ACC112 (cell line): ENCODE results near the gene USH1G.
"Not testable (repeated sequence)": the region's sequence is repeated elsewhere in the genome, so short reads cannot be mapped to it uniquely, and the experiment has no call there.

Experiments used
- H2AFZ ChIP-seq: fragments of 200-600 bp; sonication (generic); one replicate; pipeline ENCODE4 v1.6.0; 2017; ENCODE audit warnings: antibody characterized with exemption, low read length; ENCODE audit not compliant: unreplicated experiment
- H3K27ac ChIP-seq: fragments of 200-600 bp; sonication (generic); 2 replicates; pipeline ENCODE4 v1.5.1; 2014; ENCODE audit warnings: low read depth, mild to moderate bottlenecking, antibody characterized with exemption, low read length, moderate library complexity
- H3K27me3 ChIP-seq: fragments of 200-600 bp; sonication (generic); 2 replicates; pipeline ENCODE4 v1.6.1; 2014; ENCODE audit warnings: mild to moderate bottlenecking, antibody characterized with exemption, low read length, moderate library complexity, mixed read lengths; ENCODE audit not compliant: insufficient read depth
- H3K36me3 ChIP-seq: fragments of 200-600 bp; sonication (generic); 2 replicates; pipeline ENCODE4 v1.6.1; 2016; ENCODE audit warnings: mild to moderate bottlenecking, antibody characterized with exemption, low read length, moderate library complexity, mixed read lengths; ENCODE audit not compliant: insufficient read depth
- H3K4me1 ChIP-seq: fragments of 200-600 bp; sonication (generic); one replicate; pipeline ENCODE4 v1.6.1; 2016; ENCODE audit warnings: low read length, mixed read lengths; ENCODE audit not compliant: insufficient read depth, unreplicated experiment, control insufficient read depth
- H3K4me3 ChIP-seq: fragments of 200-600 bp; sonication (generic); 2 replicates; pipeline ENCODE4 v1.5.1; 2014; ENCODE audit warnings: mild to moderate bottlenecking, low read depth, low read length
- H3K79me2 ChIP-seq: fragments of 200-600 bp; sonication (generic); one replicate; pipeline ENCODE4 v1.6.0; 2016; ENCODE audit warnings: low read length; ENCODE audit not compliant: control insufficient read depth, unreplicated experiment, insufficient read depth

USH1G gene

DNA sequence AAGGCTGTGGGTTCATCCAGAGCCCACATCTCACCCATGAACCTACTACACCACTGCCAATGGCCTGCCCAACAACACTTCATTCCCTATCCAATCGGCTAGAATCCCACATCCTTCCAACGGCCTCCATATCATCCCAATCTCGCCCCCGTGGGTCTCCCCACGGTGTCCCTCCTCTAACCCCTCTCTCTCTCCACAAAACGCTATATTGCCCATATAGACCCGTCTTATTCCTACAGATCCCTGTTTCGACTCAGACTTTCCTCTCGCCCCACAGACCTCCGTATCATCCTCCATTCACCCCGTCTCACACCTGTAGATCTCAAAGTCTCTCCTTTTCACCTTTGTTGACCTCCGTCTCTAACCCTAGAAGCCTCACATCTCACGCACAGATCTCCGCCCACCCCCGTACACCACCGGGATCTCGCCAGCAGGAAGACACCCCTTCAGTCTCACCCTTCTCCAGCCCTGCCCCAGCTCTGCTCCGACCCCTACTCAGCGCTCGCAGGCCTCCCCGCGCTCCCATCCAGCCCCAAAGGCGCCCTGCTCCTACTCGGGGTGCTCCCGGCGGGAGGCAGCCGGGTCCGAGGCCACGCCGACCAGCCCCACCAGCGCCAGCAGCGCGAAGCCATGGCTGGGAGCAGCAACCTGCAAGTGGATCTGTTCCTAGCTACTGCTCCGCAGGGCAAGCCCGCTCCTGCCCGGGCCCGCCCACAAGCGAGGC lies 50.6 kb downstream of the USH1G start, which contains the start of gene FDXR:
Gene FDXR, minus strand, starts transcription at position 682 of the 724 bp plus-strand sequence. Its CDS starts 50 bp downstream, at position 632.
- peak within 1 kb of the TSS; percentile 83 for H2AFZ ChIP-seq
- H3K4me3 ChIP-seq, result peak within 1 kb of the TSS; percentile 84
- H3K4me1 ChIP-seq, result peaks cover 17% of the 10 kb centered on the region

DNA sequence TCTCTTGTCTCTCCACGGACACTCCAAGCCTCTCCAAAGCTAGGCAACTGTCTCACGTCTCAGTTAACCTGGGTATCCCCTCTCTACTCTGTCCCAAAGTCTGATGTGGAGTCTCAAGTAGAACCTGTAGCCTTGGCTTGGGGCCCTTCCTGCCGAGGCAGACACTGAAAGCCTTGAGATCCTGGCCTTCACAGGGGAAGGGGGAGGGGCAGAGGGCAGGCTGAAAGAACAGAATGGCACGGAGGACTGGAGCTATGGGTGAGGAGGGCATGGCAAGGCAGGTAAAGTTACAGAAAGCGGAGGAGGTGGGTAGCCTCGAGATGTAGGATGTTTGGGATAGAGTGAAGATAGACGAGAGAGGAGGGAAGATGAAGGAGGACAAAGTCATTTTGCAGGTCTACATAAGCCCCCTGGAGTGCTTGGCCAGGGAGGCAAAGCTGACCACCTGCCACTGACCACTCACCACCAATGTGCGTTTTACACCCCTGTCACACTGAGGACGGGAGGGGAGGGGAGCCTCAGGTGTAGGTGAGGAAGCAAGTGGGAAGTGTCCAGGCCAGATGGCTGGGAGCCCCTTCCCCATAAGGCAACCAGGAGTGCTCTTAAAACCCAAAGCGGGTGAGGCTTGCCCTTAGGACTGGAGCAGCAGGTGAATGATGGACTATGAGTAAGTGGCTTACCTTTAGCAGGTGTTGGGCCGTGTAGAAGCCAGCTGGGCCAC lies 51.5 kb downstream of the USH1G start:
- H3K4me3 ChIP-seq, result peak overlapping the region; percentile 84
- H3K79me2 ChIP-seq, result no peaks in the 10 kb centered on the region
- no peak overlapping the region for H2AFZ ChIP-seq
- no peaks in the 10 kb centered on the region for H3K36me3 ChIP-seq
- H3K4me1 ChIP-seq, result peaks cover 17% of the 10 kb centered on the region
- H3K27ac ChIP-seq, result no peak overlapping the region
- H3K27me3 ChIP-seq, result no peaks in the 10 kb centered on the region

More for the DNA sequence above, 50.6 kb downstream of the USH1G start, which contains the start of gene FDXR:
- H3K27ac ChIP-seq, result peak within 1 kb of the TSS; percentile 53
- no peaks in the 10 kb centered on the region for H3K79me2 ChIP-seq
- H3K27me3 ChIP-seq, result no peaks in the 10 kb centered on the region
- H3K36me3 ChIP-seq, result no peaks in the 10 kb centered on the region

GRCh38 chr17:74870512-74870911 lies 52.5 kb downstream of the USH1G start:
- Histone ChIP-seq H2AFZ (no peak overlapping the region), H3K36me3 (no peaks in the 10 kb centered on the region), H3K79me2 (no peaks in the 10 kb centered on the region), H3K27ac (no peak overlapping the region), H3K4me1 (peaks cover 12% of the 10 kb centered on the region), H3K4me3 (no peak overlapping the region), H3K27me3 (no peaks in the 10 kb centered on the region)

DNA sequence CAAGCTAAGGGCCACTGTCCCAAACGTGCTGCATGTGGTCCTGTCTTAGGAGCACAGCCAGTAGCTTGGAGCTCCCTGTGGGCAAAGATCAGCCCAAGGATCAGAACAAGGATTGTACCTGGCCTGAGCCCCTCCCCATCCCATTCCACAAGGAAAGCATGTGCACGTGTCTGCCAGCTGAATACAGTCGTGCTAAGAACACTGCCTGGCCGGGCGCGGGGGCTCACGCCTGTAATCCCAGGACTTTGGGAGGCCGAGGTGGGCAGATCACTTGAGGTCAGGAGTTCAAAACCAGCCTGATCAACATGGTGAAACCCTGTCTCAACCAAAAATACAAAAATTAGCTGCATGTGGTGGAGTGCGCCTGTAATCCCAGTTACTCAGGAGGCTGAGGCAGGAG lies 53.0 kb downstream of the USH1G start:
- H3K36me3 ChIP-seq, H3K27me3 ChIP-seq: not testable (repeated sequence)

GRCh38 chr17:74868908-74869255 lies 54.2 kb downstream of the USH1G start:
- H3K4me1 ChIP-seq, result peaks cover 6% of the 10 kb centered on the region
- H3K4me3 ChIP-seq, result no peak overlapping the region
- H3K27ac ChIP-seq, result no peak overlapping the region
- no peaks in the 10 kb centered on the region for H3K27me3 ChIP-seq
- no peak overlapping the region for H2AFZ ChIP-seq
- no peaks in the 10 kb centered on the region for H3K79me2 ChIP-seq
- no peaks in the 10 kb centered on the region for H3K36me3 ChIP-seq

More for the DNA sequence above, 53.0 kb downstream of the USH1G start:
- H3K79me2 ChIP-seq, H3K27ac ChIP-seq, H3K4me1 ChIP-seq, H3K4me3 ChIP-seq, H2AFZ ChIP-seq: not testable (repeated sequence)

DNA sequence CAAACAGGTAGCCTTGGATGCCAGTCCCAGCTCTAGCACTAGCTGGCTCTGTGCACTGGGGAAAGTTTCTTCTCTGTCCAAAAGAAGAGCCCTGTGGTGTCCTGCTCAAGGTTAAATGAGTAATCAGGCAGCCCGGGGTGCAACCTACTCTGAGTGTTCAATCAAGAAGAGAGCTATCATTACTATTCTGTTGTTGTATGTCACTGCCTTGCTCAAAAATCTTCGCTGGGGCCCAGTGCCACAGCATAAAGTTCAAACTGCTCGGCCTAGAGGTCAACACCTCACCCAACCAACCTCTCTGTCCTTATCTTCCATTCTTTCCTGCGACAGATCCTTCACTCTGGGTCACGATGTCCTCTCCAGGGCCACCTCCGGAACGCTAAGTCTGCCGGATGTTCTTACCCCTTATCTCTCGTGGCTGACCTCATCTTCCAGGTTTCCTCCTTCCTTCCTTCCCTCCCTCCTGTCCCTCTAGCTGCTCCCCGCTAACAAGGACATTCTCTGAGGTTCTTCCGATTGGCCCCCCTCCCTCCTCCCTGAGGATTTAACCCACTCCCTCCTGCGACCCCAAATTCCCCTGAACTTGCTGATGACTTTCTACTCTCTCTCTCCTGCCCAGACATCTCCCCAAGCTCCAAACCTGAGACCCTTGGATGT lies 54.7 kb downstream of the USH1G start:
- Histone ChIP-seq H3K79me2 (no peaks in the 10 kb centered on the region), H2AFZ (no peak overlapping the region), H3K27ac (no peak overlapping the region), H3K4me3 (no peak overlapping the region), H3K36me3 (no peaks in the 10 kb centered on the region), H3K4me1 (peaks cover 6% of the 10 kb centered on the region), H3K27me3 (no peaks in the 10 kb centered on the region)

DNA sequence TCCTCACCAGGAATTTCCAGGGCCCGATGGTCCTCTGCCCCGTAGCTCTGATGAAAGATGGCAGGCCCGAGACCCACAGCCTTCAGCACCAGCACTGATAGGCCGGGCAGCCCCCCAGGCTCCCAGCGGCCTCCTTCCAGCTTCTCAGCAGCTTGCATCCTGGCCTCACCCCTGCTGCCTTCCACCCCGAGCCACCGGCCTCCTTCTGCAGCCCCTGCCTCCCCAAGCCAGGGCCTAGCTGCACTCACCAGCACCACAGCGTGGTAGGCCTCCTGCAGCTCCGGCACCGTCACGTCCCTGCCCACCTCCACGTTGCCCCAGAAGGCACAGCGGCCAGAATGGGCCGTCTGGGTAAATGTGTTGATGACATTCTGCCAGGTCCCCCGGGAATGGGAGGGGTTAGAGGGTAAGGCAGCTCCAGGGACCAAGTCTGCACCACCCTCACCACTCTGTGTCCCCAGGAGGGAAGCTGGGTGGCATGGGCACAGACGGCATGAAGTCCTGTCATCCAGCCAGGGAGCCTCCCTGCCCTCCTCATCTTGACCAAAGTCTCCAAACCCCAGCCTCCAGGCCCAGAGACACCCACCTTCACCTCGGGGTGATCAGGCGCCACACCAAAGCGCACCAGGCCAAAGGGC lies 56.7 kb downstream of the USH1G start:
- no peaks in the 10 kb centered on the region for H3K79me2 ChIP-seq
- no peak overlapping the region for H2AFZ ChIP-seq
- H3K27me3 ChIP-seq, result peaks cover 10% of the 10 kb centered on the region
- peaks cover 5% of the 10 kb centered on the region for H3K4me1 ChIP-seq
- no peak overlapping the region for H3K27ac ChIP-seq
- no peak overlapping the region for H3K4me3 ChIP-seq
- no peaks in the 10 kb centered on the region for H3K36me3 ChIP-seq
